Measurements from ENCODE around the gene ZNRF1.

Gene ZNRF1

DNA sequence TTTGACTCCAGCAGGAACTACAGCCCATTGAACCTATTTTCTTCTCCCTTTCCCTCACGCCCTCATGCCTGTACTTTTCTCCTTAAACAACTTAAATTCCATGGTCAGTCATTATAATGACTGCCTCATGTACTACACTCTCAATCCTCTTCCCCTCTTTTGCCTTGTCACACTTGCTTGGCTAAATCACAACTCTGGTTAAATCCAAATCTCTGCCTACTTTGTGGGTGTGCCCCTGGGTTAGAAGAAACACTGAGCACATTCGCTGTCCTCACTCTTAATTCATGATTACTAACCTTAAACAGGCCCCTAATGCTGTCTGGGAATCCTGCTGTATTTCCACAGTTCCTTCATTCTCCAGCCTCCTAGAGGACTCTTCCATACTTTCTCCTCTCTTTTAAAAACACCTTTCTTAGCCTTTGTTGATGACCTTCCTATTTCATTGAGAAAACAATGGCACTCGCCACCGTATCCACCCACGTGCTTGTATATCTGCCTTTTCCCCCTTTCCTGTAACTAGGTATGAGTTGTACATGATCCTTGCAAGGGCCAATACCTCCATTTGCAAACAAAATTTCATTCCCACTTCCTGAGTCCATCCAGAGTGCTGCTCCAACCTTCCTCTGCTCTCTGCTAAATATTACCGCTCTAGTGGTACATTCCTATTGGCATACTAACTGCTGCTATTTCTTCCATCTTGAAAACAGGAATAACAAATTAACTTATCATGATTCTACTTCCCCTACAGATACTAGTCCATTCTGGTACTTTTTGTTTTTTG, 28.9 kb downstream of the ZNRF1 start:
- no peak for DNase-seq

GRCh38 chr16:75028544-75029135, 29.8 kb downstream of the ZNRF1 start:
- DNase-seq: no peak

- DNase-seq: no peak
Observed at GRCh38 chr16:75029854-75030253, 31.0 kb downstream of the ZNRF1 start.

DNA sequence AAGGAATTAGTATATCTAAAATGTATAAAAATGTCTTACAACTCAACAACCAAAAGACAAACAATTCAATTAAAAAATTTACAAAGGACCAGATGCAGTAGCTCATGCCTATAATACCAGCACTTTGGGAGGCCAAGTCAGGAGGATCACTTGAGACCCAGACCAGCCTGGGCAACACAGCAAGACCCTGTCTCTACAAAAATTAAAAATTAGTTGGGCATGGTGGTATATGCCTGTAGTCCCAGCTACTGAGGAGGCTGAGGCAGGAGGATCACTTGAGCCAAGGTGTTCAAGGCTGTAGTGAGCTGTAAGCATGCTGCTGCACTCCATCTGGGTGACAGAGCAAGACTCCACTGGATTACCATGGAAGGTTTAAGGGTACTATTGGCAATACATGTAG, 33.8 kb downstream of the ZNRF1 start:
- DNase-seq: no peak

DNA sequence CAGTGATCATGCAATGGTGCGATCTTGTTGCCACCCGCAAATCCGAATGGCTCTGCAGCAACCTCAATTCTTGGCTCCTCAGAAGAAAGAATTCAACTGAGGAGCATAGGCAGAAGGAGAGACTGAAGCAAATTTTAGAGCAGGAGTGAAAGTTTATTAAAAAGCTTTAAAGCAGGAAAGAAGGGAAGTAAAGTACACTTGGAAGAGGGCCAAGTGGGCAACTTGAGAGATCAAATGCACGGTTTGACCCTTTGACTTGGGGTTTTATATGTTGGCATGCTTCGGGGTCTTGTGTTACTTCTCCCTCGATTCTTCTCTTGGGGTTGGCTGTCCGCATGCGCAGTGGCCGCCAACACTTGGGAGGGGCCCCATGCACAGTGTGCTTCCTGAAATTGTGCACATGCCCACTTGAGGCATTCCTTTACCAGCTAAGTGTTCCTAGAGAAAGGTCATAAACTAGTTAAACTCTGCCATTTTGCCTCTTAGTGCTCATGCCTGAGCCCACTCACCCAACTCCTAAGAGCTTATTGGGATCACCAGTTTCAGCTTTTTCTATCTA, 36.7 kb downstream of the ZNRF1 start:
- no peak for DNase-seq

DNA sequence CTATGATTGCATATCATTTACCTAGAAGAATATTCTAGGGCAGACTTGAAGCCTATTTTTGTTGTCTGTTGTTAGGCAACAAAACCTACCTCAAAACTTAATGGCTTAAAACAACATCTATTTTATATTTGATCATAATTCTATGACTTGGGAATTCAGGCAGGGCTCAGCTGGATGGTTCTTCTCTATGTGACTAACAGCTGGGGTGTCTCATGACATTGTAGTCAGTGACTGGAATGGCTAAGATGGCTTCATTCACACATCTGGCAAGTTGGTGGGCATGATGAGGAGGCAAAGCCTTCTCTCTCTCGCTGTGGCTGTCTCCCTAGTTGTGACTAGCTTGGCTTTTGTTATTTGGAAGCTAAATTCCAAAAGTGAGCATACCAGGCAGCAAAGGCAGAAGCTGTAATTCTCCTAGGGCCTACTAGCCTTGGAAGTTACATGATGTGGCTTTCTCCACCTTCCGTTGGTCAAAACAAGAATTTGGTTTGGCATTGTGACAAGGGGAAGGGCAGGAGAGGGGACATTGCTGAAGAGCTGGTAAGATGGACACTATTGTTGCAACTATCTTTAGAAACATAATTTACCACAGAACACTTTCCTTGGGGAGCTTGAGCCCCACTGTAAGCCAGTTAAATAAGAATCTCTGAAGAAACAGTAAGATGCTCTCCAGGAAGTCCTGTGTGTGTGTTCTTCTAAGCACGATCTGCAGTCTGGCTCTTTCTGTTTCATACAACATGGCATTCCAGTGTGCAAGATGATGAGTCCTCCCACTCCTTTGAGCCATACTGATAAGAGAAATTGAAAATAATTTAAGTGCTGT, 39.4 kb downstream of the ZNRF1 start:
- no peak for DNase-seq

DNA sequence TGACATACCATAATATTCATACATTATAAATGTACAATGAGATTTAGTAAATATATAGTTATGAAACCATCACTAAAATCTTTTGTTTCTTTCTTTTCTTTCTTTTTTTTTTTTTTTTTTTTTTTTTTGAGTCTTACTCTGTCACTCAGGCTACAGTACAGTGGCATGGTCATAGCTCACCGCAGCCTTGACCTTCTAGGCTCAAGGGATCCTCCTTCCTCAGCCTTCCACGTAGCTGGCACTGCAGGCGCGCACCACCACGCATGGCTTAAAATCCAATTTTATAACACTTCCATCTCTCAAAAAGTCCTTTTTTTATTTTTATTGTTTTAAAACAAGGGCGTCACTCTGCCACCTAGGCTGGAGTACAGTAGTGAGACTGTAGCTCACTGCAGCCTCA, 41.1 kb downstream of the ZNRF1 start:
- no peak for DNase-seq

DNA sequence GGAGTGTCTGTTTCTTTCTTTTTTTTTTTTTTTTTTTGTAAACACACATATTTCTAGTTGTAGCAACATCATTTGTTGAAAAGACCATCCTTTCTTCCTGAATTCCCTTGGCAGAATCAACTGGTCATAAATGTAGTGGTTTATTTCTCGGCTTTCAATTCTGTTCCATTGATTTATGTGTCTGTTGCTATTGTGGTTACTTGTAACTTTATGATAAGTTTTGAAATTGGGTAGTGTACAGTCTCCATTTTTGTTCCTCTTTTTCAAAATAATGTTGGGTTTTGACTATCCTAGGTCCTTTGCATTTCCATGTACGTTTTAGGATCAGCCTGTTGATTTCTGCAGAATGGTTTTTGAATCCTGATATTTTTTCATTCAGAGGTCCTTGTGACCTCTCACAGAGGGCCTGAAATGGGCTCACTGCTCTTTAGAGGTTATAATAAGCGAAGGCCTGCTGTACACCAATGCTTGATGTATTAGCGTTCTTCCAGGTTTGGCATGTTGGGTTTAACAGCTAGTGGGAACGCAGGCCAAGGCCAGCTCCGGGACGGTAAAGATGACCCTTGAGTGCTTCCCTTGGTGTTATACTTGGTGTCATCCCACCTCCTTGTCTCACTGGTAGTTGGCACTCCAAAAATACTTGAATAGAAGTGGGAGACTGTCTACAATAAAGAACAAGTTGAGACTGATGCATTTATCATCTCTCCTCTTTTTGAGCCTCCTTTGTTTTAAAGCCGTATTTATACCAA, 43.8 kb downstream of the ZNRF1 start:
- no peak for DNase-seq

GRCh38 chr16:75043175-75043895, 44.5 kb downstream of the ZNRF1 start:
- DNase-seq: no peak

- DNase-seq: no peak
Observed at GRCh38 chr16:75044800-75045361, 46.1 kb downstream of the ZNRF1 start.

GRCh38 chr16:75045424-75045823, 46.6 kb downstream of the ZNRF1 start:
- DNase-seq: no peak

- DNase-seq: no peak
Observed at GRCh38 chr16:75048054-75048453, 49.2 kb downstream of the ZNRF1 start.

- no peak for DNase-seq
Observed at GRCh38 chr16:75048530-75048929, 49.7 kb downstream of the ZNRF1 start.

DNA sequence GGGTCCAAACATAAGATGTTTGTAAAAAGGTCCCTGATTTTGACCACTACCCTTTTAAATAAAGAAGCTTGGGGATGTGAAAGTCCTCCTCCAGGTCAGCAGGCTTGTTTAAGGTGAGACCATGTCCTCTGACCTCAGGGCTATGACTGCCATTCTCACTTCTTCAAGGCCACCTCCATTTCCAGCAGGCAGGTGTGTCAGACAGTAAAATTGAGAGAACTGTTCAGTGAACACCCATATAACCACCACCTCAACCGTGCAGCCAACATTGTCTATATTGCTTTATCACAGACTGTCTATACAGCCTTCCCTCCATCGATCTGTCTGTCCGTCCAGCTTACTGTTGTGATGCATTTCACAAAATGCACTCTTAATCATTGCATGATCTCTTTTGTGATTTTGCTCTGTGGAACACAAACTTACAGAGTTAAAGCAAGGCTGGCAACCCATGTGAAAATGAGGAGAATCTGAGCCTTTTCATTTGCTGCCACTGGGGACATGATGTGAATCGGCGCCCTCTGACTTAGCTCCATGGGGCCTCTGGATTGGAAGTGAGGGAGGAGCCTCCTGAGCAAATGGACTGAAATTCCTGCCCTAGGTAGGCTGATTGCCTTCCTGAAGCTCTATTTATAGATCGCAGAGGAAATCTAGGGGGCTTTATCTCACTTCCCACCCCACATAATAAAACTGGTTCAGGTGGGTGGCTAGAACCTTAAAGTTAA, 53.8 kb downstream of the ZNRF1 start:
- DNase-seq: no peak

- no peak for DNase-seq
Observed at GRCh38 chr16:75053791-75054555, 55.1 kb downstream of the ZNRF1 start.

- DNase-seq: no peak
Observed at GRCh38 chr16:75054556-75054947, 55.7 kb downstream of the ZNRF1 start.

DNA sequence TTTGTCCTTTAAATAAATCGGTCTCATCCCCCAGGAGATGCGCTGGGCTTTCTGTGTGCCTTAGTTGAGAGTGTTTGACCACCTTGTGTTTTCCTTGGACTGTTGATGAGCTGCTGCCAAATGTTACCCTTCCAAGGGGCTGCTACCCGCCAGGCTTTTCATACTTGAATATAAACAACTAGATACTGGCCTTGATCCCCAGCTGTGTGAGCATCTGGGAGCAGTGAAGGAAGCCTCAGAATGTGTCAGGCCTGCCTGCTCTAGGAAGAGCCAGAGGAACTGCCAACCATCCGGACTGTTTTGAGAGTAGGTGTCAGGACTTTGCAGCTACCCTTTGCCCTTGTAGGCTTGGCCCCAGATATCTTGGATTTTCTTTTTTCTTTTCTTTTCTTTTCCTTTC, 60.0 kb downstream of the ZNRF1 start:
- DNase-seq: no peak

DNA sequence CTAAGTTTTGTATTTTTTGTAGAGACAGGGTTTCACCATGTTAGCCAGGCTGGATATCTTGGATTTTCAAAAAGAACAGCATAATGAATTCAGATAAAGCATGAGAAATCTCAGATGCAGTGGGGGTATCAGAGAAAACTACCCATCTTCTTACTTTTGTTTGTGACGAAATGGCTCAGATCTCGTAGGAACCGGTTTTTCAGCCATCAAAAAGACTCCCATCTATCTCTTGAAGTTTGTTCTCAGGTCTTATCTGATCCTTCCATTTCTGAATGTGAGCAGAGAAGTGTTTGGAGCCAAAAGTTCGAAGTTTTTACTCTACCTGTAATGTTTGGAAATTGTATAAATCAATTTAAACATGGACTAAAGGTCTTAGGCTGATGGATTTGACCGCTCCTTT, 60.6 kb downstream of the ZNRF1 start:
- DNase-seq: no peak

- DNase-seq: no peak
Observed at GRCh38 chr16:75060723-75061122, 61.9 kb downstream of the ZNRF1 start.

DNA sequence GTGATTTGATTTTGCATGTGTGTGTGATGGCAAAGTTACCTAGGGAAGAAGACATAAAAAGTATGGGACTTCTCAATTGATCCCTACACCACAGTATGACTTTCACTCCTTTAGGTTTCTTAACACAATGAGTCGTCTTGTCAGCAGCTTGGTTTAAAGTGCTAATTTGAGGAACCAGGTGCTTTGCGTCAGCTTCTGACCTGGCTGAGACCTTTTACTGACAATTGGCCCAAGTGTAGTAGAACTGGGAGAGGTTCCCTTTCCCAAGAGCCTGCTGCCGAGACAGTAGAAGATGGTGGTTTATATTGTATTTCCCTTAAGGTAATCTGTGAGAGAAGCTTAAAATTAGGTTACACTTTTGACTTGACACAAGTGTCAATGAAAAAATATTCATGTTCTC, 62.8 kb downstream of the ZNRF1 start:
- no peak for DNase-seq

Measured in activated CD4-positive, alpha-beta T cell treated with anti-CD3 and anti-CD28 coated beads, Interleukin-2, amount 50 U/mL, for 1 hour (primary cell).